Measurements from ENCODE around the gene CACNB1. TPM values are rescaled to one million over a fixed set of nuclear protein-coding genes. Genes with fewer than 3 reads are reported as not detected.

CACNB1 gene
- total and polyA plus RNA-seq, 9 donors, result 114 to 227 (median 198) TPM

DNA sequence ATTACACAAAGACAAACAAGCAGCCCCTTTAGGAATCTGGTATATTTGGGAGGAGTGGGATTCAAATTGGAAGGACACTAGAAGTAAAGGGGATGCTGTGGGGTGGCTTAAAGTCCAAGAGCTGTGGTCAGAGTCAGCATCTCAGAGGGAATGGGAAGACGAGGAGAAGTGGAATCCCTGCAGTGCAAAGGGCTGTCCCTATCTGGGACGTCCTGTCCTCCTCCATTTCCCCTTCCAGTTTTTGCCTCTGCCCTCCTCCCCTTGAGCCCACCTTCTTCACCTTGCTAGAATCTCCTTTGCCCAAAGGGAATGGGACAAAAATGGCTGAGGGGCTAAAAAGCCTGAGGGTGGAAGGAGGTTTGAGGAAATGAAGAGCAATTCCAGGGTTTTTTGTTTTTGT is 41.8 kb downstream of the CACNB1 start:
- no peak for DNase-seq
- Histone ChIP-seq H3K27me3 (ENCODE audit: control insufficient read depth, insufficient read depth, low read length) (peaks cover 22% of the 10 kb centered on the region), H3K27ac (ENCODE audit: low read length) (no peak overlapping the region), H3K4me1 (ENCODE audit: control insufficient read depth, insufficient read depth, low read length) (peaks cover 23% of the 10 kb centered on the region), H3K4me3 (ENCODE audit: low read length) (no peak overlapping the region), H3K36me3 (ENCODE audit: control insufficient read depth, insufficient read depth, low read length) (no peaks in the 10 kb centered on the region), H3K9me3 (replicated peaks; ENCODE audit: control insufficient read depth, low read depth, low read length) (no peaks in the 10 kb centered on the region)
- no CpG with 5 or more reads among the region's 2 CpGs for WGBS (ENCODE audit: insufficient coverage)

DNA sequence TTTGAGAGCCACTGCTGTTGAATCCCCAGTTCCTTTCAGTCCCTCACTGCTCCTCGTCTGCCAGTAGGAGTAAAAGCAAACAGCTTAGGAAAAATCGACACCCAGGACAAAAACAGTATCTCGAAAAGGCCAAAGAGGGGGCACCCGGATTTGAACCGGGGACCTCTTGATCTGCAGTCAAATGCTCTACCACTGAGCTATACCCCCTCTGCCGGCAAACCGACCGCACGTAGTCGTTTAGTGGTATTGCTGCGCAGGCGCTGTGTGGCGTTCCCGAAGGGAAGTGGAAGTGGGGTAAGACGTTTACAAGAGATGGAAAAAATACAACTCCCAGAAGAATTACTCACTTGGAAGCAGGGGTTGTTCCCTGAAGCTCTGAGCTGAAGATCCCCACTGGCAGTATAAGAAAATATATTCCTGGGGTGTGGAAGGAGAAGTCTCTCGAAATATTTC is 43.8 kb downstream of the CACNB1 start:
- DNase-seq, result peak; percentile 97
- Histone ChIP-seq H3K36me3 (ENCODE audit: control insufficient read depth, insufficient read depth, low read length) (no peaks in the 10 kb centered on the region), H3K4me1 (ENCODE audit: control insufficient read depth, insufficient read depth, low read length) (peaks cover 26% of the 10 kb centered on the region), H3K27me3 (ENCODE audit: control insufficient read depth, insufficient read depth, low read length) (peaks cover 32% of the 10 kb centered on the region), H3K9me3 (replicated peaks; ENCODE audit: control insufficient read depth, low read depth, low read length) (no peaks in the 10 kb centered on the region), H3K27ac (ENCODE audit: low read length) (peak overlapping the region; percentile 98), H3K4me3 (ENCODE audit: low read length) (peak overlapping the region; percentile 97)
- WGBS (ENCODE audit: insufficient coverage), result 0% methylated on average over 5 of the region's 16 CpGs

DNA sequence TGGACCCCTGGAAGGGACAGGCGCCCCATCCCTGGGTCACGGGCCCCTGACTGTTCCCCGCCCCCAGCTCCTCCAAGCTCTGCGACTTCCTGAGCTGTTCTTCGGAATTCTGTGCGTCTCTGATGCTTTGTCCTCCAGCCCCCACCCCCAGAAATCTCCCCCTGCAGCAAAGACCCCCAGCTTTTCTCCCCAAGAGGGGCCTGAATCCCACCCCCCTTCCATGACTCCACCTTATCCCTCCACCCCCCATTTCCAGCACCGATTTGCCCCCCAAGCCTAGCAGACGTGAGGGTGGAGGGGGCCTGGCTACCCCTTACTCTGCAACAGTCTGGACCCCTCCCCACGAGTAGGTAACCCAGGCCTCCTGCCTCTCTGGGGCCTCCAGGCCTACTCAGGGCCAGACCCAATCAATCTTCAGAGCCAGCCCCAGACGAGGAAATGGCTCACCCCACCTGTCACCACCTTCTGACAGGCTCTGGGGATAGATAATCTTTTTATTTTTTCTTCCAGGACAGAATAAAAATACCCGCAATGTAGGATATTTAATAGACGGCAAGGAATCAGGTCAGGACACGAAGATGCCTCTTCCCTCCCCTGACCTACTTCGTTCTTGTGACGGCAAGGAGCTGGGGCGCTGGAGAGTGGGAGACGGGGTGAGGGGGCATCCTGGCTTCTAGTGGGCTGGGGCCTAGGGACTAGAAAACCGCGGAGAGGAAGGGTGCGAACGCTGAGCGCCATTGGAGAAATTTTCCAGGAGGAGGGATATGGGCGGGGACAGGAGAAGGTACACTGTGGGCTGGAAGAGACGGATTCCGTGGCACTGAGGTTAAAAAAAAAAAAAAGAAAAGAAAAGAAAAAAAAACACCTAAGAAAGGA is 45.3 kb downstream of the CACNB1 start:
- peak overlapping the region; percentile 97 for H3K4me3 ChIP-seq (ENCODE audit: low read length)
- no peaks in the 10 kb centered on the region for H3K9me3 ChIP-seq (replicated peaks; ENCODE audit: control insufficient read depth, low read depth, low read length)
- WGBS (ENCODE audit: insufficient coverage), result 9% methylated on average over 8 of the region's 25 CpGs
- peaks cover 26% of the 10 kb centered on the region for H3K4me1 ChIP-seq (ENCODE audit: control insufficient read depth, insufficient read depth, low read length)
- no peaks in the 10 kb centered on the region for H3K36me3 ChIP-seq (ENCODE audit: control insufficient read depth, insufficient read depth, low read length)
- no peak for DNase-seq
- H3K27me3 ChIP-seq (ENCODE audit: control insufficient read depth, insufficient read depth, low read length), result peaks cover 32% of the 10 kb centered on the region
- no peak overlapping the region for H3K27ac ChIP-seq (ENCODE audit: low read length)

DNA sequence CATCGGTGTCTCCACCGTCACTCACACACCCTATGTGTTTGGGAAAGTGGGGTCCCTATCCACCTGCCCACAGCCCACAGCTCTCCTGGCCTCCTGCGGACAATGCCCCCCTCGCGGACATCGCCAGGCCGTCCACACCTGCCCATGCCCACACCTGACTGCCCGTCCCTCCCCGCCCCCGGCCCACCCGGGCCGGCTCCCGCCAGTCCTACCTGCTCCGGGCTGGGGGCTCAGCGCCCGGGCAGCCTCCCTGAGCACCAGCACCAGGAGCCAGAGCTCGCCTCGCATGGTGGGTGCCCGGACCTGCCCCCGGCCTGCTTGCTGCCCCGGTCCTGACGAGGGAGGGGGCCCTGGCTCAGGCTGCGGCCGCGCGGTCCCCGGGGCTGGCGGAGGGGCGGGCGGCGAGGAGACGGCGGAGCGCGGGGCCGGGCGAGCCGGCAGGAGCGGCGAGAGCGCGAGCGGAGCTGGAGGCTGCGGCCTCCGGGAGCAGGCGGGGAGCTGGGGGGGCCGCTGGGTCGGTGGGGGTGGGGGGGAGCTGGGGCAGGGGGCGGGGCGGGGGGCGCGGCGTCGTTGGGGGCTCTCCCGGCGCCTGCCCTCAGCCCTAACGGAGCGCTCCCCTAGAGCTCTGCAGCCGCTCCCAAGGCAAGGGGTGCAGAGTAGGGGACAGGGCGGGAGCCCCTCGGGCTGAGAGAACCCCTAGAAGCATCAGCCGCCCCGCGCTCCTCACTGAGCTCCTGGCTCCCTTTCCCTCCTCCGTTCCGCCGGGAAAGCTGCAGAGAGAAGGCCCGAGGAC is 46.1 kb downstream of the CACNB1 start, which contains the start of gene PLXDC1:
PLXDC1 (minus strand) TSS at position 488 of the 793 bp plus-strand sequence; CDS start at position 288, 200 bp downstream.
- peaks cover 32% of the 10 kb centered on the region for H3K27me3 ChIP-seq (ENCODE audit: control insufficient read depth, insufficient read depth, low read length)
- H3K27ac ChIP-seq (ENCODE audit: low read length), result no peak within 1 kb of the TSS
- H3K9me3 ChIP-seq (replicated peaks; ENCODE audit: control insufficient read depth, low read depth, low read length), result no peaks in the 10 kb centered on the region
- DNase-seq, result peak; percentile 34
- WGBS (ENCODE audit: insufficient coverage), result 0% methylated on average over 33 of the region's 68 CpGs
- H3K36me3 ChIP-seq (ENCODE audit: control insufficient read depth, insufficient read depth, low read length), result no peaks in the 10 kb centered on the region
- H3K4me3 ChIP-seq (ENCODE audit: low read length), result peak within 1 kb of the TSS; percentile 41
- peaks cover 26% of the 10 kb centered on the region for H3K4me1 ChIP-seq (ENCODE audit: control insufficient read depth, insufficient read depth, low read length)

DNA sequence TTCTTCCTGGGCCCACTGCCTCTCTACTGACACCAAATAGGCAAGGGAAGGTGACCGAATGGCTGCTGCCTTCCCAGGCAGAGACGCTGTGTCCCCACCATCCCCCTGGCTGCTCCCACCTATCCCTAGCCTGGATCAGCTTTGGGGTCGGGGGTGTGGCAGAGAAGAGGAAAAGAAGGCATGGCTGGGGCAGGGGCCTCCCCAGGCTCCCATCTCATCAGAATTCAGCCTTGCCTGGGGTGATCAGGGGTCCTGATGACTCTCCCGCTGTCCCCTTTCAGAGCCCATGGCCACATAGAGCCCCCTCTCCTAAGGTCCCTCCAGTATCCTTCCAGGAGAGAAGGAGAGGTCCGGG is 46.7 kb downstream of the CACNB1 start:
- no CpG with 5 or more reads among the region's 5 CpGs for WGBS (ENCODE audit: insufficient coverage)
- Histone ChIP-seq H3K9me3 (replicated peaks; ENCODE audit: control insufficient read depth, low read depth, low read length) (no peaks in the 10 kb centered on the region), H3K27ac (ENCODE audit: low read length) (no peak overlapping the region), H3K27me3 (ENCODE audit: control insufficient read depth, insufficient read depth, low read length) (peaks cover 31% of the 10 kb centered on the region), H3K4me1 (ENCODE audit: control insufficient read depth, insufficient read depth, low read length) (peaks cover 26% of the 10 kb centered on the region), H3K36me3 (ENCODE audit: control insufficient read depth, insufficient read depth, low read length) (no peaks in the 10 kb centered on the region), H3K4me3 (ENCODE audit: low read length) (peak overlapping the region; percentile 34)
- no peak for DNase-seq

DNA sequence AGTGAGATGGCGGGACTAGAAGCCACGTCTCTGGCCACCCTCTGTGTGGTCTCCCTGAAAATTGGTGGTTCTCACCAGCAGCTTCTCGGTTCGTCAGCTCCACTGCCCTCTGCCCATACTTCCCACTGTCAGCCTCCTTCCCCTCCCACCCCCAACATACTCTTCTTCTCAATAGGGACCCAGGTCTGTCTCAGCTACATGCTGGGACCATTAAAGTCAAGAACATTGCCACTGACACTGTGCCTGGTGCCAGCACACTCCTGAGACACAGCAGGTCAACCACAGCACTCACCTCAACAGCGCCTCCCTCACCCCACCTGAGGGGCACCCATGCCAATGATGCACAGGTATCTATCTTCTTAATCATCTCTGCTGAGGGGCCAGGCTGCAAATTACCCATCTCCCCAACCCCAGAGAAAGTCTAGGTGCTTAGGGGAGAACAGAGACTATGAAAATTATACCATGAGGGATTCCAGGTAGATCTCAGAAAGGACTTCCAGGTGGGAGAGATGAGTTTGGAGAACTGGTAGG is 47.3 kb downstream of the CACNB1 start:
- peaks cover 29% of the 10 kb centered on the region for H3K4me1 ChIP-seq (ENCODE audit: control insufficient read depth, insufficient read depth, low read length)
- no peak overlapping the region for H3K4me3 ChIP-seq (ENCODE audit: low read length)
- H3K9me3 ChIP-seq (replicated peaks; ENCODE audit: control insufficient read depth, low read depth, low read length), result no peaks in the 10 kb centered on the region
- DNase-seq, result no peak
- no peaks in the 10 kb centered on the region for H3K36me3 ChIP-seq (ENCODE audit: control insufficient read depth, insufficient read depth, low read length)
- peaks cover 27% of the 10 kb centered on the region for H3K27me3 ChIP-seq (ENCODE audit: control insufficient read depth, insufficient read depth, low read length)
- 59% methylated on average over 4 of the region's 5 CpGs for WGBS (ENCODE audit: insufficient coverage)
- H3K27ac ChIP-seq (ENCODE audit: low read length), result no peak overlapping the region

DNA sequence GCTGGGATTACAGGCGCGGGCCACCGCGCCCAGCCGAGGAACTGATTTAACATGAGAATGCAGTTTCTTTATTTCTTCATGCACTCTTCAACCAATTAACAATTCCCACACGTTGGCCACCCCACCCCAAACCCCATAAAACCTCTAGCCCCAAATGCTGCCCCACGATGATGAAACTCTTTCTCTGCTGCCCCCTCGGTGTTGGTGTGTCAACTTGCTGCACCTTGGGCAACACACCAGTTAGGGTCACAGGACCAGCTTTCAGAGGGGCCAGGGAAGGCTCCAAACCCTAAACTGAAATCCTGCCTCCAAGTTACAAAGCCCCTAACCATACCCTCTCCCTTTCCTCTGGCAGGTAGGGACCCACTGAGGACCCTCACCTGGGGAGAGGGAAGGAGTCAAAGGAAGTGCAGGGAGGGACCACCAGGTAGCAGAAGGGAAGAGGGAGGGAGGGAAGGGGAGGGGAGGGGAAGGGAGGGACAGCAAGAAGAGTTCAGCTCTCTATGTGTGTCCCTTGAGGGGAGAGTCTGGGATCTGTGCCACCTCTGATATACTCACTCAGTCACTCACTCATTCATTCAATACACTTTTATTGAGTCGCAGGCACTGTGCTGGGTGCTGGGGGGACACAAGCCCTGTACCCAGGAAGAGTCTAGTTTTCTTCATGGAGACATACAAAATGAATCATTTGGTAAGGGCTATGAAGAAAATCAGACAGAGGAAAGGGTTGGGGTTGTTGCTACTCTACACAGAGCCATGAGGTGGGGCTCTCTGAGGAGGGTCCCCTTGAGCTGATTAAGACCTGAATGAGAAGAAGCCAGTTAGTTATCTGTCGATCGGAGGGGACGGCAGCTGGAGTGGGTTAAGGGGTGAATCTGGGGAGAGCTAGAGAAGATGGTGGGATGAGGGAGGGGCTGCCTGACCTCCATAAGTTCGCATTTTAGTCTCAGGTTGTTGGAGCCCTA is 50.0 kb downstream of the CACNB1 start:
- 60% methylated on average over 8 of the region's 13 CpGs for WGBS (ENCODE audit: insufficient coverage)
- peak; percentile 82 for DNase-seq
- no peak overlapping the region for H3K27ac ChIP-seq (ENCODE audit: low read length)

DNA sequence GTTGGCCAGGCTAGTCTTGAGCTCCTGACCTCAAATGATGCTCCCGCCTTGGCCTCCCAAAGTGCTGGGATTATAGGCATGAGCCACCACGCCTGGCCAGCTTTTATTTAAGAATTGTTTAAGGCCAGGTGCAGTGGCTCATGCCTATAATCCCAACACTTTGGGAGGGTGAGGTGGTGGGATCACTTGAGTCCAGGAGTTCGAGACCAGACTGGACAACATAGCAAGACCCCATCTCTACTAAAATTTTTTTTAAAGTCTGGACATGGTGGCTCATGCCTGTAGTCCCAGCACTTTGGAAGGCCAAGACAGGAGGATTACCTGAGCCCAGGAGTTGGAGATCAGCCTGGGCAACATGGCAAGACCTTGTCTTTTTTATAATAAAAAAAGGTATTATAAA is 51.2 kb downstream of the CACNB1 start:
- WGBS (ENCODE audit: insufficient coverage), result 100% methylated on average over 1 of the region's 3 CpGs
- H3K27me3 ChIP-seq (ENCODE audit: control insufficient read depth, insufficient read depth, low read length), result peaks cover 19% of the 10 kb centered on the region
- no peaks in the 10 kb centered on the region for H3K36me3 ChIP-seq (ENCODE audit: control insufficient read depth, insufficient read depth, low read length)
- H3K9me3 ChIP-seq (replicated peaks; ENCODE audit: control insufficient read depth, low read depth, low read length), result no peaks in the 10 kb centered on the region
- peaks cover 34% of the 10 kb centered on the region for H3K4me1 ChIP-seq (ENCODE audit: control insufficient read depth, insufficient read depth, low read length)
- H3K4me3 ChIP-seq (ENCODE audit: low read length), result no peak overlapping the region
- no peak overlapping the region for H3K27ac ChIP-seq (ENCODE audit: low read length)
- no peak for DNase-seq

More for the DNA sequence above, 50.0 kb downstream of the CACNB1 start:
- Histone ChIP-seq H3K4me3 (ENCODE audit: low read length) (no peak overlapping the region), H3K27me3 (ENCODE audit: control insufficient read depth, insufficient read depth, low read length) (peaks cover 27% of the 10 kb centered on the region), H3K9me3 (replicated peaks; ENCODE audit: control insufficient read depth, low read depth, low read length) (no peaks in the 10 kb centered on the region), H3K36me3 (ENCODE audit: control insufficient read depth, insufficient read depth, low read length) (no peaks in the 10 kb centered on the region), H3K4me1 (ENCODE audit: control insufficient read depth, insufficient read depth, low read length) (peaks cover 44% of the 10 kb centered on the region)

DNA sequence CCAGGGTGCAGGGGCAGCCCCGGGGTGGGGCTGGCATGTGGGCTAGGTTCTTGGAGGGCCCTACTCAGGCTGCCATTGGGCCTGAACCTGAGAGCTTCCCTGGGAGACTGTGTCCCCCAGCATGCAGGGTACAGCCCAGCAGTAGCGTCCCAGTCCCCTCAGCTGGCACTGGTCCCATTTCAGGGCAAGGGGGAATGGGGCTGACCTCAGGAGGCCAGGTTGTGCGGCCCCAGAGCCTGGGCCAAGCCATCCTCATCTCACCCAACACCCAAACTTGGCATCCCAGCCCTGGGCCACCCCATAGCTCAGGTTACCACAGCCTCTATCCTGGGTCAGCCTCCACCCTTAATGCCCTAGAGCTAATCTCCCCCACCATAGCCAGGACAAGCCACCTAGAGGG is 52.3 kb downstream of the CACNB1 start:
- no peak for DNase-seq
- Histone ChIP-seq H3K9me3 (replicated peaks; ENCODE audit: control insufficient read depth, low read depth, low read length) (no peaks in the 10 kb centered on the region), H3K27me3 (ENCODE audit: control insufficient read depth, insufficient read depth, low read length) (peaks cover 8% of the 10 kb centered on the region), H3K27ac (ENCODE audit: low read length) (peak overlapping the region; percentile 97), H3K4me3 (ENCODE audit: low read length) (no peak overlapping the region), H3K36me3 (ENCODE audit: control insufficient read depth, insufficient read depth, low read length) (no peaks in the 10 kb centered on the region), H3K4me1 (ENCODE audit: control insufficient read depth, insufficient read depth, low read length) (peaks cover 26% of the 10 kb centered on the region)
- 58% methylated on average over 3 of the region's 3 CpGs for WGBS (ENCODE audit: insufficient coverage)

Data from muscle of leg (tissue), 11 donors.